RWPE2 (cell line): ENCODE results near the gene RFLNA.
A peak's percentile ranks its signal among the peaks of the same experiment; 100 is the strongest.

Experiments used
- ATAC-seq: fragments of 200-7000 bp; cut with Tn5 transposase; 3 replicates; pipeline ENCODE4 v1.9.1; 2021; ENCODE audit warnings: low read depth
- DNase-seq: peaks from one replicate; pipeline ENCODE4 v3.0.0-alpha.2; 2020; ENCODE audit warnings: low spot score
- H3K27ac ChIP-seq: fragments of 450-650 bp; 2 replicates; pipeline ENCODE4 v1.5.1; 2017; ENCODE audit warnings: mild to moderate bottlenecking; ENCODE audit not compliant: poor library complexity, severe bottlenecking
- H3K27me3 ChIP-seq: fragments of 250-450 bp; sonication (Bioruptor Pico); 2 replicates; pipeline ENCODE4 v1.5.1; 2021; ENCODE audit warnings: mild to moderate bottlenecking, moderate library complexity; ENCODE audit not compliant: insufficient read depth, poor library complexity, severe bottlenecking
- H3K36me3 ChIP-seq: fragments of 250-450 bp; sonication (Bioruptor Pico); 2 replicates; pipeline ENCODE4 v1.5.1; 2020; ENCODE audit warnings: low read depth, mild to moderate bottlenecking, moderate library complexity
- H3K4me1 ChIP-seq: fragments of 250-450 bp; sonication (Bioruptor Pico); 2 replicates; pipeline ENCODE4 v1.5.1; 2021; ENCODE audit warnings: mild to moderate bottlenecking, moderate library complexity; ENCODE audit not compliant: insufficient read depth, poor library complexity, severe bottlenecking
- H3K4me3 ChIP-seq: fragments of 250-450 bp; sonication (Bioruptor Pico); 2 replicates; pipeline ENCODE4 v1.5.1; 2021; ENCODE audit warnings: mild to moderate bottlenecking, moderate library complexity; ENCODE audit not compliant: severe bottlenecking
- H3K9me3 ChIP-seq: fragments of 250-450 bp; sonication (Bioruptor Pico); 2 replicates; pipeline ENCODE4 v1.5.1; 2021; ENCODE audit warnings: mild to moderate bottlenecking, moderate library complexity; ENCODE audit not compliant: severe bottlenecking
- CTCF ChIP-seq: fragments of 450-650 bp; IDR thresholded peaks from one replicate; pipeline ENCODE4 v1.5.1; 2017; ENCODE audit warnings: mild to moderate bottlenecking, moderate library complexity; ENCODE audit not compliant: poor library complexity, severe bottlenecking

RFLNA gene

GRCh38 chr12:124294780-124295341 lies at the start of gene RFLNA:
Gene RFLNA, plus strand, starts transcription at chr12:124295093. Its CDS starts 337 bp downstream, at chr12:124295430.
- DNase-seq (no peak), ATAC-seq (peak; percentile 23; the same call in 1 of the 3 replicates)
- no peak within 1 kb of the TSS for H3K27ac ChIP-seq
- H3K4me3 ChIP-seq, result peak within 1 kb of the TSS; percentile 9
- TF ChIP-seq CTCF, result no peak
- peaks cover 47% of the 10 kb centered on the region for H3K27me3 ChIP-seq
- no peaks in the 10 kb centered on the region for H3K4me1 ChIP-seq
- no peaks in the 10 kb centered on the region for H3K9me3 ChIP-seq
- H3K36me3 ChIP-seq, result no peaks in the 10 kb centered on the region

- Histone ChIP-seq H3K27ac (no peak overlapping the region), H3K36me3 (no peaks in the 10 kb centered on the region), H3K4me3 (no peak overlapping the region), H3K4me1 (no peaks in the 10 kb centered on the region), H3K27me3 (no peaks in the 10 kb centered on the region), H3K9me3 (no peaks in the 10 kb centered on the region)
- TF ChIP-seq CTCF, result no peak
- no peak for ATAC-seq
- DNase-seq, result no peak
Measured at GRCh38 chr12:124247331-124247730, 47.6 kb upstream of the RFLNA start.

GRCh38 chr12:124248941-124249825 lies 45.7 kb upstream of the RFLNA start:
- Histone ChIP-seq H3K27me3 (no peaks in the 10 kb centered on the region), H3K36me3 (no peaks in the 10 kb centered on the region), H3K9me3 (no peaks in the 10 kb centered on the region), H3K27ac (no peak overlapping the region), H3K4me3 (no peak overlapping the region), H3K4me1 (no peaks in the 10 kb centered on the region)
- TF ChIP-seq CTCF, result no peak
- DNase-seq, result no peak
- no peak for ATAC-seq

- no peak for ATAC-seq
- TF ChIP-seq CTCF, result no peak
- Histone ChIP-seq H3K36me3 (no peaks in the 10 kb centered on the region), H3K27ac (no peak overlapping the region), H3K27me3 (no peaks in the 10 kb centered on the region), H3K4me1 (no peaks in the 10 kb centered on the region), H3K4me3 (no peak overlapping the region), H3K9me3 (no peaks in the 10 kb centered on the region)
- no peak for DNase-seq
Measured at GRCh38 chr12:124251186-124251585, 43.7 kb upstream of the RFLNA start.

- no peak for TF ChIP-seq CTCF
- H3K4me3 ChIP-seq, result no peak overlapping the region
- ATAC-seq, result no peak
- no peaks in the 10 kb centered on the region for H3K9me3 ChIP-seq
- no peak for DNase-seq
- no peaks in the 10 kb centered on the region for H3K4me1 ChIP-seq
- H3K27me3 ChIP-seq, result no peaks in the 10 kb centered on the region
- H3K36me3 ChIP-seq, result no peaks in the 10 kb centered on the region
- no peak overlapping the region for H3K27ac ChIP-seq
Measured at GRCh38 chr12:124252964-124253363, 41.9 kb upstream of the RFLNA start.
